Thyroid gland (tissue), 4 donors: ENCODE data around the gene EFHD2.

Source experiments
- CTCF ChIP-seq, 6 experiments: fragments of 200-600 bp in 3 of 6; fragments of 450-650 bp in 3 of 6; sonication (generic) in 3 of 6; IDR thresholded peaks; one replicate each; pipeline ENCODE4 v1.5.1; 2016 to 2019; ENCODE audit warnings: antibody characterized with exemption in 6 of 6, mild to moderate bottlenecking in 2 of 6, inconsistent platforms in 1 of 6, moderate library complexity in 1 of 6
- POLR2A ChIP-seq, 2 donors: fragments of 450-650 bp; IDR thresholded peaks; one replicate each; pipeline ENCODE4 v1.6.1; 2017; ENCODE audit warnings: antibody characterized with exemption in 2 of 2, mild to moderate bottlenecking in 2 of 2, moderate library complexity in 1 of 2

GRCh38 chr1:15446212-15446611 lies 36.5 kb downstream of the EFHD2 start:
- TF ChIP-seq CTCF (IDR thresholded peaks at IDR 0.05) (no peak), POLR2A (IDR thresholded peaks at IDR 0.05) (no peak)
